ENCODE results near the gene ASTN2.
A peak's percentile ranks its signal among the peaks of the same experiment; 100 is the strongest.

ASTN2 gene

DNA sequence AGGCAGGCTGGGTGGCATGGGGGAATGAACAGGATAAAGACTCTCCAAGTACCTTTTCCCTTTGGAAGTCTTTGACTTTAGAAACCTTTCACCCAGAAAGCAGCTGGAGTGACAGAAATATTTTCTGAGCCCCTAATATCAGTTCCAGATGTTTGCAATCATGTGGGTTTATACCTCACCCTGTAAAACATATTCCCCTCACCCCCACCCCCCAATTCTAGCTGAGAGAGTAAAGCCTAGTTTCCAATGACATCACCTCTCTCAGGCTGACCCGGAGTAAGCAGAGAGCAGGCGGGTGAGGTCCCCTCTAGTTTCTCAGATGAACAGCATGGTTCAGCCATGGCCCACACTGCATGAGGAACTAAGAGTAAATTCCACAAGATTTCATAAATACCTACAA lies 810.6 kb downstream of the ASTN2 start:
- H3F3A ChIP-seq (ENCODE audit: insufficient read depth, low read length) = no peaks in the 10 kb centered on the region
- H3K9me2 ChIP-seq (ENCODE audit: low read depth, low read length) = no peaks in the 10 kb centered on the region
- no peaks in the 10 kb centered on the region for H3K36me3 ChIP-seq (ENCODE audit: insufficient read depth, low read length)
- H3K4me3 ChIP-seq (ENCODE audit: low read depth, low read length, poor library complexity, severe bottlenecking) = no peak overlapping the region
- no peaks in the 10 kb centered on the region for H3K27me3 ChIP-seq (ENCODE audit: insufficient read depth, low read length)
- no peak overlapping the region for H3K9ac ChIP-seq (ENCODE audit: low read length)
- H3K27ac ChIP-seq (ENCODE audit: low read depth, low read length, poor library complexity, severe bottlenecking) = no peak overlapping the region
- H4K20me1 ChIP-seq (ENCODE audit: insufficient read depth, low read length) = no peaks in the 10 kb centered on the region
- H3K79me2 ChIP-seq (ENCODE audit: insufficient read depth, low read length) = no peaks in the 10 kb centered on the region
- no peaks in the 10 kb centered on the region for H3K9me3 ChIP-seq (ENCODE audit: low read length)
- H2AFZ ChIP-seq (ENCODE audit: low read length) = no peak overlapping the region
- H3K4me1 ChIP-seq (ENCODE audit: insufficient read depth, low read length, severe bottlenecking) = no peaks in the 10 kb centered on the region
- TF ChIP-seq, protein P1, sequence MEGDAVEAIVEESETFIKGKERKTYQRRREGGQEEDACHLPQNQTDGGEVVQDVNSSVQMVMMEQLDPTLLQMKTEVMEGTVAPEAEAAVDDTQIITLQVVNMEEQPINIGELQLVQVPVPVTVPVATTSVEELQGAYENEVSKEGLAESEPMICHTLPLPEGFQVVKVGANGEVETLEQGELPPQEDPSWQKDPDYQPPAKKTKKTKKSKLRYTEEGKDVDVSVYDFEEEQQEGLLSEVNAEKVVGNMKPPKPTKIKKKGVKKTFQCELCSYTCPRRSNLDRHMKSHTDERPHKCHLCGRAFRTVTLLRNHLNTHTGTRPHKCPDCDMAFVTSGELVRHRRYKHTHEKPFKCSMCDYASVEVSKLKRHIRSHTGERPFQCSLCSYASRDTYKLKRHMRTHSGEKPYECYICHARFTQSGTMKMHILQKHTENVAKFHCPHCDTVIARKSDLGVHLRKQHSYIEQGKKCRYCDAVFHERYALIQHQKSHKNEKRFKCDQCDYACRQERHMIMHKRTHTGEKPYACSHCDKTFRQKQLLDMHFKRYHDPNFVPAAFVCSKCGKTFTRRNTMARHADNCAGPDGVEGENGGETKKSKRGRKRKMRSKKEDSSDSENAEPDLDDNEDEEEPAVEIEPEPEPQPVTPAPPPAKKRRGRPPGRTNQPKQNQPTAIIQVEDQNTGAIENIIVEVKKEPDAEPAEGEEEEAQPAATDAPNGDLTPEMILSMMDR (IDR thresholded peaks at IDR 0.05; ENCODE audit: low read length) = no peak
- no peak for TF ChIP-seq EZH2 (IDR thresholded peaks at IDR 0.05; ENCODE audit: borderline replicate concordance, low read length)
- H3K4me2 ChIP-seq (ENCODE audit: low read length) = no peak overlapping the region

DNA sequence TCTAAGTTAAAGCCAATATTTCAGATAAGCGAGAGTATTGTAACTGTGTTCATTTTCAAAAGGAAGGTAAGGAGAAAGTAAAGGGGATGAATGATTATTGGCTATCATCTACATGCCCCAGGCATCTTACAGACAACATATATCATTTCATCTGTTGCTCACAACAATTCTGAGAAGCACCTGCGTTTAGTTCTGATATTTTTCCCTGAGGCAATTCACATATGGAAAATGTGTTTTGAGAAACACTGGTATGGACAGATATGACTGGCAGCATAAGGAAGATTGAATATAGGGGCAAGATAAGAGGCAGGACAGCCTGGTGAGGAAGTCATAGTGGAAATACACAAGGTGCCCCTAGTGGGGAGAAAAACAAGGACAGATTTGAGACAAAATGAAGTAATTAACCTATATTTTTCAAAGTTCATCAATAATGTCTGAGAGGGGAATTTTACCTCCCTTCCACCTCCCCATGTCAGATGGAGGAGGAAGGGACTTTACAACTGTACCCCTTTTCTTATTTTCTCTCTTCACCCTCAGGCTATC lies 815.4 kb downstream of the ASTN2 start:
- no peaks in the 10 kb centered on the region for H3K9me2 ChIP-seq (ENCODE audit: low read depth, low read length)
- no peaks in the 10 kb centered on the region for H3F3A ChIP-seq (ENCODE audit: insufficient read depth, low read length)
- H3K9ac ChIP-seq (ENCODE audit: low read length) = no peak overlapping the region
- no peaks in the 10 kb centered on the region for H3K27me3 ChIP-seq (ENCODE audit: insufficient read depth, low read length)
- H3K4me2 ChIP-seq (ENCODE audit: low read length) = no peak overlapping the region
- no peaks in the 10 kb centered on the region for H3K9me3 ChIP-seq (ENCODE audit: low read length)
- H3K4me1 ChIP-seq (ENCODE audit: insufficient read depth, low read length, severe bottlenecking) = no peaks in the 10 kb centered on the region
- H2AFZ ChIP-seq (ENCODE audit: low read length) = no peak overlapping the region
- no peaks in the 10 kb centered on the region for H3K79me2 ChIP-seq (ENCODE audit: insufficient read depth, low read length)
- H3K27ac ChIP-seq (ENCODE audit: low read depth, low read length, poor library complexity, severe bottlenecking) = no peak overlapping the region
- no peaks in the 10 kb centered on the region for H4K20me1 ChIP-seq (ENCODE audit: insufficient read depth, low read length)
- no peaks in the 10 kb centered on the region for H3K36me3 ChIP-seq (ENCODE audit: insufficient read depth, low read length)
- TF ChIP-seq, protein P1 (IDR thresholded peaks at IDR 0.05; ENCODE audit: low read length) = peak; percentile 19; the same call in 1 of the 2 replicates
- TF ChIP-seq EZH2 (IDR thresholded peaks at IDR 0.05; ENCODE audit: borderline replicate concordance, low read length) = no peak
- H3K4me3 ChIP-seq (ENCODE audit: low read depth, low read length, poor library complexity, severe bottlenecking) = no peak overlapping the region

DNA sequence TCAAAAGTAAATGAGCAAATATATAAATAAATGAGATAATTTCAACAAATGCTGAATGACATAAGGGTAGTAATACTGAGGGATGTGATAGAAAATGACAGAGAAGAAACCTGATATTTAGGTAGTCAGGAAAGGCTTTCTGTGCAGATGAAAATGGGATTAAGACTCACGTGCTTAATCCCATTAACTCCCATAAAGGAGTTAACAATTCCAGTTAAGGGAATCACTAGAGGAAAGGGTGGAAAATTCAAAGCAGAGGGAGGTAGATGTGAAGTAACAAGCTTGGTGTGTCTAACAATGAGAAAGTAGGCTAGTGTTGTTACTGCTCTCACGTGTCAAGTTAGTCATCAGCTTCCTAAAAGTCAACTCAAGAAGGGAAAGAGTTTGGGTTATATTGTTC lies 818.2 kb downstream of the ASTN2 start:
- no peaks in the 10 kb centered on the region for H3K9me3 ChIP-seq (ENCODE audit: low read length)
- no peaks in the 10 kb centered on the region for H3K27me3 ChIP-seq (ENCODE audit: insufficient read depth, low read length)
- TF ChIP-seq, protein P1 (IDR thresholded peaks at IDR 0.05; ENCODE audit: low read length) = no peak
- H3K4me1 ChIP-seq (ENCODE audit: insufficient read depth, low read length, severe bottlenecking) = no peaks in the 10 kb centered on the region
- H3K79me2 ChIP-seq (ENCODE audit: insufficient read depth, low read length) = no peaks in the 10 kb centered on the region
- no peaks in the 10 kb centered on the region for H3F3A ChIP-seq (ENCODE audit: insufficient read depth, low read length)
- H3K9ac ChIP-seq (ENCODE audit: low read length) = no peak overlapping the region
- no peaks in the 10 kb centered on the region for H4K20me1 ChIP-seq (ENCODE audit: insufficient read depth, low read length)
- no peak overlapping the region for H3K27ac ChIP-seq (ENCODE audit: low read depth, low read length, poor library complexity, severe bottlenecking)
- H3K4me3 ChIP-seq (ENCODE audit: low read depth, low read length, poor library complexity, severe bottlenecking) = no peak overlapping the region
- no peak overlapping the region for H2AFZ ChIP-seq (ENCODE audit: low read length)
- no peak overlapping the region for H3K4me2 ChIP-seq (ENCODE audit: low read length)
- no peaks in the 10 kb centered on the region for H3K9me2 ChIP-seq (ENCODE audit: low read depth, low read length)
- H3K36me3 ChIP-seq (ENCODE audit: insufficient read depth, low read length) = no peaks in the 10 kb centered on the region

Measured in OCI-LY1 (cell line).